Loucy (cell line): Measurements from ENCODE around the gene CSTF3.
A peak's percentile ranks its signal among the peaks of the same experiment; 100 is the strongest.

Experiments used
- H2AFZ ChIP-seq: fragments of 200-600 bp; sonication (generic); 2 replicates; pipeline ENCODE4 v1.6.0; 2016; ENCODE audit warnings: antibody characterized with exemption, mild to moderate bottlenecking, low read length, moderate library complexity
- H3F3A ChIP-seq: fragments of 200-600 bp; 2 replicates; pipeline ENCODE4 v1.6.0; 2016; ENCODE audit warnings: antibody characterized with exemption, low read depth, mild to moderate bottlenecking
- H3K27me3 ChIP-seq: fragments of 200-600 bp; sonication (generic); 2 replicates; pipeline ENCODE4 v1.6.1; 2014; ENCODE audit warnings: low read length, mild to moderate bottlenecking; ENCODE audit not compliant: insufficient read depth, poor library complexity, severe bottlenecking
- H3K36me3 ChIP-seq: fragments of 200-600 bp; sonication (generic); 2 replicates; pipeline ENCODE4 v1.6.1; 2016; ENCODE audit warnings: low read length; ENCODE audit not compliant: insufficient read depth
- H3K4me1 ChIP-seq: fragments of 200-600 bp; sonication (generic); 2 replicates; pipeline ENCODE4 v1.5.1; 2014; ENCODE audit warnings: low read length, mild to moderate bottlenecking; ENCODE audit not compliant: insufficient read depth, poor library complexity, severe bottlenecking
- H3K4me2 ChIP-seq: fragments of 200-600 bp; sonication (generic); 2 replicates; pipeline ENCODE4 v1.6.0; 2014; ENCODE audit warnings: antibody characterized with exemption, low read length, low read depth, mild to moderate bottlenecking; ENCODE audit not compliant: poor library complexity, severe bottlenecking
- H3K4me3 ChIP-seq: fragments of 200-600 bp; sonication (generic); 2 replicates; pipeline ENCODE4 v1.5.1; 2014; ENCODE audit warnings: low read length, mild to moderate bottlenecking, mixed read lengths; ENCODE audit not compliant: poor library complexity, severe bottlenecking
- H3K79me2 ChIP-seq: fragments of 200-600 bp; sonication (generic); 2 replicates; pipeline ENCODE4 v1.6.1; 2014; ENCODE audit warnings: low read length; ENCODE audit not compliant: insufficient read depth
- H3K9ac ChIP-seq: fragments of 200-600 bp; sonication (generic); 2 replicates; pipeline ENCODE4 v1.6.0; 2014; ENCODE audit warnings: mild to moderate bottlenecking, low read depth, low read length, moderate library complexity; ENCODE audit not compliant: poor library complexity, severe bottlenecking
- H3K9me2 ChIP-seq: fragments of 200-600 bp; sonication (generic); replicated peaks from 2 replicates; pipeline ENCODE4 v1.6.1; 2016; ENCODE audit warnings: low read depth, low read length, mixed read lengths
- H3K9me3 ChIP-seq: fragments of 200-600 bp; sonication (generic); 2 replicates; pipeline ENCODE4 v1.6.1; 2014; ENCODE audit warnings: mild to moderate bottlenecking, antibody characterized with exemption, low read length, low read depth; ENCODE audit not compliant: insufficient read depth
- H4K20me1 ChIP-seq: fragments of 200-600 bp; sonication (generic); 2 replicates; pipeline ENCODE4 v1.6.0; 2014; ENCODE audit warnings: antibody characterized with exemption, low read length, mild to moderate bottlenecking; ENCODE audit not compliant: insufficient read depth, poor library complexity, severe bottlenecking
- EZH2phosphoT487 ChIP-seq: fragments of 200-600 bp; IDR thresholded peaks from 2 replicates; pipeline ENCODE4 v1.6.1; 2018; ENCODE audit warnings: antibody characterized with exemption, mild to moderate bottlenecking, moderate library complexity, borderline replicate concordance
- TF ChIP-seq, protein P1 (sequence below): fragments of 200-600 bp; sonication (generic); conservative IDR thresholded peaks from 2 replicates; pipeline ENCODE4 v1.5.1; 2014; ENCODE audit warnings: mild to moderate bottlenecking, antibody characterized with exemption, low read length

Gene CSTF3

DNA sequence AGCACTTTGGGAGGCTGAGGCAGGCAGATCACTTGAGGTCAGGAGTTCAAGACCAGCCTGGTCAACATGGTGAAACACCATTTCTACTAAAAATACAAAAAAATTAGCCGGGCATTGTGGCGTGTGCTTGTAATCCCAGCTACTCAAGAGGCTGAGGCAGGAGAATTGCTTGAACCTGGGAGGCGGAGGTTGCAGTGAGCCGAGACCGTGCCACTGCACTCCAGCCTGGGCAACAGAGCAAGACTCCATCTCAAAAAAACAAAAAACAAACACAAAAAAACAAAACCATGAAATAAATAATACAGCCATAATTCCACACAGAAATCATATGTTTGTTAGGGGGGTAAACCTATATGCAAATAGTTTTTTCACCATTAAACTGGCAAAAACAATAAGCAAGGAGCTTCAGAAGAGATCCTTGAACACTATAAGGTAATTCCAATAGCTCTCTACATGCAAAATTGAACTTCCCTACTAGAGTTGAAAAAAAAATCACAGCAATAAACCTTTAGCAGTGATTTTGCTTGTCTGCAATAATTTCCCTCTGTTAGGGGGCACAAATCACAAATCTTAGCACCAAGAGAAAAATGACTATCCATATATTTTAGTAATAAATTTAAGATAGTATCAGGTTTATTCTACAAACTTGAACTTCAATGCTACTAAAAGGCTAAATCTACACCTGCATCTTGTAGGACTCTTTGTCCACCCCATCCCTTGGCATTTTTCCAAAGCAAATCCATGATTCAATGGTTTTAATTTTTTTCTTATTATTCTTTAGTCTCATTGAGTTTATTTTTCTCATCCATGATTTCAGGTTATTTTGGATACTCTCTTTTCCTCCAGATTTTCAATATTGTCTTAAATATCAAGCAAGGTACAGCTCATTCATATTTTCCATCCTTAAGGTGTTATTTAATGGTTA lies 3.9 kb downstream of the CSTF3 start:
- no peaks in the 10 kb centered on the region for H3K9me2 ChIP-seq
- peaks cover 100% of the 10 kb centered on the region for H3K79me2 ChIP-seq
- H3K27me3 ChIP-seq: peaks cover 7% of the 10 kb centered on the region
- peak overlapping the region; percentile 86 for H3K4me2 ChIP-seq
- no peak for TF ChIP-seq EZH2phosphoT487
- TF ChIP-seq, protein P1, sequence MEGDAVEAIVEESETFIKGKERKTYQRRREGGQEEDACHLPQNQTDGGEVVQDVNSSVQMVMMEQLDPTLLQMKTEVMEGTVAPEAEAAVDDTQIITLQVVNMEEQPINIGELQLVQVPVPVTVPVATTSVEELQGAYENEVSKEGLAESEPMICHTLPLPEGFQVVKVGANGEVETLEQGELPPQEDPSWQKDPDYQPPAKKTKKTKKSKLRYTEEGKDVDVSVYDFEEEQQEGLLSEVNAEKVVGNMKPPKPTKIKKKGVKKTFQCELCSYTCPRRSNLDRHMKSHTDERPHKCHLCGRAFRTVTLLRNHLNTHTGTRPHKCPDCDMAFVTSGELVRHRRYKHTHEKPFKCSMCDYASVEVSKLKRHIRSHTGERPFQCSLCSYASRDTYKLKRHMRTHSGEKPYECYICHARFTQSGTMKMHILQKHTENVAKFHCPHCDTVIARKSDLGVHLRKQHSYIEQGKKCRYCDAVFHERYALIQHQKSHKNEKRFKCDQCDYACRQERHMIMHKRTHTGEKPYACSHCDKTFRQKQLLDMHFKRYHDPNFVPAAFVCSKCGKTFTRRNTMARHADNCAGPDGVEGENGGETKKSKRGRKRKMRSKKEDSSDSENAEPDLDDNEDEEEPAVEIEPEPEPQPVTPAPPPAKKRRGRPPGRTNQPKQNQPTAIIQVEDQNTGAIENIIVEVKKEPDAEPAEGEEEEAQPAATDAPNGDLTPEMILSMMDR: no peak
- peak overlapping the region; percentile 93 for H3K4me3 ChIP-seq
- no peaks in the 10 kb centered on the region for H3F3A ChIP-seq
- H3K9me3 ChIP-seq: no peaks in the 10 kb centered on the region
- 0 out of 2 replicates have a peak, but pooled peaks cover 2% of the 10 kb centered on the region for H3K36me3 ChIP-seq
- peaks cover 81% of the 10 kb centered on the region for H4K20me1 ChIP-seq
- H3K9ac ChIP-seq: peak overlapping the region; percentile 17
- no peak overlapping the region for H2AFZ ChIP-seq
- H3K4me1 ChIP-seq: peaks cover 47% of the 10 kb centered on the region

DNA sequence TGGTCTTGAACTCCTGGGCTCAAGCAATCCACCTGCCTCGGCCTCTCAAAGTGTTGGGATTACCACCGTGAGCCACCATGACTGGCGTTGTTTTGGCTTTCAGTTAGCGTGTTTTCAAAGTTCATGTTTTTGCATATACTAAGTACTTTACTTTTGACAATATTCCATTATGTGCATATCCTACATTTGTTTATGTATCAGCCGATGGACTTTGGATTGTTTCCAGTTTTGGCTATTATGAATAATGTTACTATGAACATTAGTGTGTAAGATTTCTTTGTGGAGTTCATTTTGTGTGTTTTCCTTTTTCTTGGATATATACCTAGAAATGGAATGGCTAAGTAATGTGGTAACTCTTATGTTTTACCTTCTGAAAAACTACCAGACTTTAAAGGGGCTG lies 9.9 kb downstream of the CSTF3 start:
- peaks cover 28% of the 10 kb centered on the region for H3K4me1 ChIP-seq
- H3K4me2 ChIP-seq: no peak overlapping the region
- 0 out of 2 replicates have a peak, but pooled peaks cover 4% of the 10 kb centered on the region for H3K36me3 ChIP-seq
- no peak overlapping the region for H2AFZ ChIP-seq
- no peaks in the 10 kb centered on the region for H3K27me3 ChIP-seq
- H4K20me1 ChIP-seq: peaks cover 87% of the 10 kb centered on the region
- TF ChIP-seq EZH2phosphoT487: no peak
- TF ChIP-seq, protein P1: no peak
- no peaks in the 10 kb centered on the region for H3K9me2 ChIP-seq
- H3K4me3 ChIP-seq: no peak overlapping the region
- no peaks in the 10 kb centered on the region for H3F3A ChIP-seq
- H3K79me2 ChIP-seq: peaks cover 100% of the 10 kb centered on the region
- H3K9me3 ChIP-seq: no peaks in the 10 kb centered on the region
- H3K9ac ChIP-seq: no peak overlapping the region

DNA sequence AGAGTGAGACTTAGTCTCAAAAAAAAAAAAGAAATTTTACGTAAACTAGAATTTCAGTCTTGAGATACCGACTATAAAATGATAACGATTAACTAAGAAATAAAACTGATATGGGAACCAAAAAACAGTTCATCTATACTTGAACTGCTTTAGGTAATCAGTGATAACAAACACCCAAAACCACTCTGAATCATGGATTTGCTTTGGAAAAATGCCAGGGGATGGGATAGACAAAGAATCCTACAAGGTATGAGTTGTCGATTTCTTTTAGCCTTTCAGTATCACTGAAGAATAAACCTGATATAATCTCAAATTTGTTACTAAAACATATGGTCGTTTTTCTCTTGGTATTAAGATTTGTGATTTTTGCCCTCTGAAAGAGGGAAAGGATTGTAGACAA lies 13.7 kb downstream of the CSTF3 start:
- H3K9me2 ChIP-seq: no peaks in the 10 kb centered on the region
- no peak overlapping the region for H3K9ac ChIP-seq
- H3K4me3 ChIP-seq: no peak overlapping the region
- peaks cover 78% of the 10 kb centered on the region for H4K20me1 ChIP-seq
- no peak for TF ChIP-seq EZH2phosphoT487
- TF ChIP-seq, protein P1: no peak
- H3K79me2 ChIP-seq: peaks cover 98% of the 10 kb centered on the region
- H3K27me3 ChIP-seq: no peaks in the 10 kb centered on the region
- no peak overlapping the region for H3K4me2 ChIP-seq
- H3K4me1 ChIP-seq: peaks cover 12% of the 10 kb centered on the region
- no peak overlapping the region for H2AFZ ChIP-seq
- peaks cover 7% of the 10 kb centered on the region; the same call in 1 of the 2 replicates for H3K36me3 ChIP-seq
- no peaks in the 10 kb centered on the region for H3K9me3 ChIP-seq
- H3F3A ChIP-seq: no peaks in the 10 kb centered on the region
